HepG2 (cell line): ENCODE results near the gene CBY2. TPM values are rescaled to one million over a fixed set of nuclear protein-coding genes. Genes with fewer than 3 reads are reported as not detected.

Source experiments
- ATAC-seq: fragments of 200-7000 bp; cut with Tn5 transposase; 3 replicates; pipeline ENCODE4 v1.9.1; 2020; ENCODE audit warnings: mild to moderate bottlenecking, moderate library complexity
- BruUV-seq: library from RNA; stranded (reverse); fragments of 400-500 nt; replicated peaks from 2 replicates; lab custom pipeline; 2021; lab: Mats Ljungman, UMichigan
- CTCF ChIA-PET: fragments of 300-600 bp; formaldehyde crosslinking; extraction: SDS; loops from one replicate; lab custom pipeline; 2021; ENCODE audit warnings: low total read pairs, inconsistent platforms, low intra/inter-chr PET ratio; lab: Yijun Ruan, JAX
- POLR2A ChIA-PET: fragments of 350-600 bp; sonication (Branson Sonifier 250); formaldehyde crosslinking; loops from one replicate; lab custom pipeline; 2020; ENCODE audit warnings: antibody characterized with exemption, inconsistent platforms; lab: Yijun Ruan, JAX
- DNase-seq: peaks from one replicate; pipeline ENCODE4 v3.0.0-alpha.2; 2015; ENCODE audit warnings: low spot score
- FAIRE-seq: peaks from 3 replicates; lab custom pipeline; 2011; peaks lifted over from hg19 to GRCh38; lab: Jason Lieb, UNC
- H2AFZ ChIP-seq: one replicate; pipeline ENCODE4 v1.6.1; 2011; ENCODE audit warnings: low read length, inconsistent platforms
- H3K27ac ChIP-seq: fragments of 300-600 bp; 3 replicates; pipeline ENCODE4 v1.8.0; 2011; ENCODE audit warnings: mixed run types, mild to moderate bottlenecking, mixed read lengths, low read length, inconsistent platforms; ENCODE audit not compliant: insufficient read depth; ENCODE audit errors: extremely low read length
- H3K27me3 ChIP-seq, 2 experiments: fragments of 200-600 bp in 1 of 2; 2 replicates in 1 of 2; 3 replicates in 1 of 2; pipeline versions ENCODE4 v1.6.0 to v1.8.0; 2011; ENCODE audit warnings: low read length in 2 of 2, mild to moderate bottlenecking in 2 of 2, moderate library complexity in 2 of 2, inconsistent platforms in 1 of 2; ENCODE audit not compliant: insufficient read depth in 2 of 2, control insufficient read depth in 1 of 2
- H3K36me3 ChIP-seq, 2 experiments: fragments of 200-600 bp in 1 of 2; replicated peaks in 1 of 2; 2 replicates in 1 of 2; 3 replicates in 1 of 2; pipeline versions ENCODE4 v1.5.1 to v1.8.0; 2011; ENCODE audit warnings: low read length in 2 of 2, inconsistent platforms in 1 of 2; ENCODE audit not compliant: insufficient read depth in 2 of 2, control insufficient read depth in 1 of 2
- H3K4me1 ChIP-seq: 2 replicates; pipeline ENCODE4 v1.5.1; 2012; ENCODE audit warnings: low read length, inconsistent platforms; ENCODE audit not compliant: insufficient read depth
- H3K4me2 ChIP-seq: 2 replicates; pipeline ENCODE4 v1.6.0; 2011; ENCODE audit warnings: low read depth, low read length, inconsistent platforms
- H3K4me3 ChIP-seq, 3 experiments: fragments of 200-600 bp in 1 of 3; sonication (generic), shearing (Covaris generic) in 1 of 3; replicated peaks in 1 of 3; 2 replicates each; pipeline ENCODE4 v1.5.1; 2011 to 2016; ENCODE audit warnings: low read length in 3 of 3, inconsistent platforms in 2 of 3, low read depth in 2 of 3, mild to moderate bottlenecking in 2 of 3, control low read depth in 1 of 3, mixed read lengths in 1 of 3; ENCODE audit not compliant: insufficient read depth in 1 of 3
- H3K79me2 ChIP-seq: one replicate; pipeline ENCODE4 v1.6.1; 2011; ENCODE audit warnings: low read length, inconsistent platforms; ENCODE audit not compliant: insufficient read depth
- H3K9ac ChIP-seq: 2 replicates; pipeline ENCODE4 v1.6.0; 2011; ENCODE audit warnings: mild to moderate bottlenecking, low read depth, low read length, inconsistent platforms; ENCODE audit not compliant: insufficient read depth
- H3K9me3 ChIP-seq: 2 replicates; pipeline ENCODE4 v1.5.1; 2012; ENCODE audit warnings: mild to moderate bottlenecking, low read length
- H4K20me1 ChIP-seq: 2 replicates; pipeline ENCODE4 v1.6.0; 2011; ENCODE audit warnings: inconsistent platforms, mild to moderate bottlenecking, low read length, moderate library complexity; ENCODE audit not compliant: insufficient read depth
- FIP1L1 ChIP-seq: fragments of 200-400 bp; formaldehyde crosslinking; IDR thresholded peaks from 2 replicates; pipeline ENCODE4 v1.6.1; 2018; ENCODE audit warnings: low read depth, mild to moderate bottlenecking, low read length, moderate library complexity, borderline replicate concordance; ENCODE audit not compliant: insufficient read depth
- HOXA3 ChIP-seq: sonication (generic); formaldehyde crosslinking; IDR thresholded peaks from 2 replicates; pipeline ENCODE4 v1.5.0; 2020; ENCODE audit warnings: missing genetic modification reagents
- MAFF ChIP-seq: IDR thresholded peaks from 2 replicates; pipeline ENCODE4 v1.6.1; 2011; ENCODE audit warnings: low read depth, low read length, improper control_type of control experiment
- MAFK ChIP-seq, 2 experiments: IDR thresholded peaks in 1 of 2; conservative IDR thresholded peaks in 1 of 2; 2 replicates each; pipeline ENCODE4 v1.6.1; 2011; ENCODE audit warnings: improper control_type of control experiment in 2 of 2, low read length in 2 of 2
- SMARCE1 ChIP-seq: fragments of 450-650 bp; IDR thresholded peaks from 2 replicates; pipeline ENCODE4 v1.6.1; 2017; ENCODE audit warnings: borderline replicate concordance
- ZNF230 ChIP-seq: sonication (generic); formaldehyde crosslinking; IDR thresholded peaks from 2 replicates; pipeline ENCODE4 v1.4.0; 2020; ENCODE audit warnings: mild to moderate bottlenecking, missing genetic modification reagents
- ZNF749 ChIP-seq: sonication (generic); formaldehyde crosslinking; IDR thresholded peaks from 2 replicates; pipeline ENCODE4 v1.8.0; 2022; ENCODE audit warnings: mild to moderate bottlenecking, missing genetic modification reagents, moderate library complexity, borderline replicate concordance
- ZNF781 ChIP-seq: sonication (generic); formaldehyde crosslinking; IDR thresholded peaks from 2 replicates; pipeline ENCODE4 v1.5.1; 2020; ENCODE audit warnings: borderline replicate concordance, mild to moderate bottlenecking, missing genetic modification reagents; ENCODE audit errors: not compliant biosample characterization
- WGBS: methylation state at CpG from one replicate; pipeline ENCODE4 v1.1.6; 2017; ENCODE audit warnings: low lambda C conversion rate; 5-methylcytosine and 5-hydroxymethylcytosine counted together
- in situ Hi-C: cut with HindIII; loops from 2 replicates; pipeline ENCODE4 v1.10.0; 2017; ENCODE audit warnings: low pct_unique_long_range_greater_than_20kb; ENCODE audit not compliant: extremely low pct_ligation_motif_present
- intact Hi-C: fragments of 100-400 bp; cut with micrococcal nuclease; formaldehyde crosslinking; loops from one replicate; pipeline ENCODE4 v1.10.0; 2022; ENCODE audit not compliant: unreplicated experiment
- polyA plus RNA-seq, 8 experiments: library from polyadenylated mRNA; depleted of rRNA in 3 of 8; stranded (reverse) in 7 of 8; unstranded in 1 of 8; fragments of >200 nt; fragmentation: Illumina TruSeq in 4 of 8; extraction: Trizol in 4 of 8; gene quantifications; 2 replicates each; pipeline versions ENCODE4 v1.2.1 to v1.2.3, GENCODE V29; 2011 to 2016; ENCODE audit warnings: low read depth in 4 of 8, missing spikeins in 1 of 8, mixed read lengths in 1 of 8; ENCODE audit not compliant: insufficient read depth in 1 of 8
- total RNA-seq, 5 experiments: library from RNA; depleted of rRNA; stranded (reverse); fragments of >200 nt; fragmentation: Illumina TruSeq; extraction: Trizol; gene quantifications; 2 replicates each; pipeline ENCODE4 v1.2.3, GENCODE V29; 2016; ENCODE audit warnings: low read depth in 1 of 5
- TF ChIP-seq, protein P1 (sequence below), 2 experiments: sonication (generic) in 1 of 2; formaldehyde crosslinking in 1 of 2; IDR thresholded peaks; 2 replicates each; pipeline versions ENCODE4 v1.4.0 to v1.6.1; 2018 to 2020; ENCODE audit warnings: missing genetic modification reagents in 2 of 2, borderline replicate concordance in 1 of 2, low read depth in 1 of 2, mild to moderate bottlenecking in 1 of 2, missing biosample characterization in 1 of 2
- TF ChIP-seq, protein P2 (sequence below): IDR thresholded peaks from 2 replicates; pipeline ENCODE4 v1.6.1; 2016; ENCODE audit warnings: control low read depth
- TF ChIP-seq, protein P3 (sequence below): IDR thresholded peaks from 2 replicates; pipeline ENCODE4 v1.6.1; 2016; ENCODE audit warnings: mild to moderate bottlenecking, missing biosample characterization, missing genetic modification reagents
- TF ChIP-seq, protein P4 (sequence below): IDR thresholded peaks from 2 replicates; pipeline ENCODE4 v1.6.1; 2016

The CBY2 gene
- total and polyA plus RNA-seq, 2 of the 13 experiments (the other 11 are each of a cell fraction or from before 2014, with no cell fraction given): not detected

DNA sequence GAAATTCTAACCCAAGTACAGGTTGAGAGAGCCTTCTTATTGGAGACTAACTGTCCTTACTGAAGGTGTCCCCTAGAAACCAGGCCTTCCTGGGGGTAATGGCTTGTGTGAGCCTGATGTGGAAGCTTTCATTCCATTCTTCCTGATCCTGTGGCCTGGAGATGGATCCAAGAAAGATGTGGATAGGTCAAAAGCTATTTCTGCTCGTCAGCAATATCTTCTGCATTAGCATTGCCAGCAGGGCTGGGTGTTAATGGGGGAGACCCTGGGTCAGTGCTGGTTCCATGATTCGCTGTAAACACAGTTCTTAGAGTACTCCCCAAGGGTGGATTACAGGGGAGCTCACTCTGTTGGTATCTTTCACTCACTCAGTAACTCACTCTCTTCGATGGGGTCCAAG lies 42.9 kb downstream of the CBY2 start:
- 0 out of 5 replicates have a peak, but pooled peaks cover 0 to 6% of the 10 kb centered on the region in 2 experiments for H3K27me3 ChIP-seq

DNA sequence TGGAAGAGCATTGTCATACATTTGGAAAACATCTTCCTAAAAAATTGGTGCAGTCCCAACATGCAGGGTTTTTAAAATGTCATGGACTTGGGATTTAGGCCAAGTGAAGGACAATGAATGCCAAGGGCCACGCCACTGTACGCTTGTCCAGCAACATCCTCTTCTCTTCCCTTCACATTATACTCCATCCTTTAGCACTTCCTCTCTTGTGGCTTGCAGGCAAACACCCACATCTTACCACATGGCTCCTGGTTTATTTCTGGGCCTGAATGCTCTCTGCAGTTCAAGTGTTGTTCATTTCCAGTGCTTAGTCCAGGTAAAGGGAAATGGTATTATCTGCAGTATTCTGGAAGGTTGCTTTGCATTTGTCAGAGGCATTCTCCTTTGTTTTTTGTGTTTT lies 45.0 kb downstream of the CBY2 start:
- no peak for FAIRE-seq
- no peak overlapping the region for H3K9ac ChIP-seq
- DNase-seq: no peak
- no peaks in the 10 kb centered on the region for H3K36me3 ChIP-seq
- ATAC-seq: no peak
- no peaks in the 10 kb centered on the region for H3K9me3 ChIP-seq
- H3K4me3 ChIP-seq: no peak overlapping the region
- H4K20me1 ChIP-seq: no peaks in the 10 kb centered on the region
- no peak overlapping the region for H2AFZ ChIP-seq
- intact Hi-C loops (no loop called here), in situ Hi-C loops (no loop called here)
- H3K27me3 ChIP-seq: 0 out of 5 replicates have a peak, but pooled peaks cover 0 to 6% of the 10 kb centered on the region in 2 experiments
- BruUV-seq: no TSS peak
- CTCF ChIA-PET: no interaction called here
- H3K4me2 ChIP-seq: no peak overlapping the region
- H3K79me2 ChIP-seq: no peaks in the 10 kb centered on the region
- no peak overlapping the region for H3K27ac ChIP-seq
- H3K4me1 ChIP-seq: peaks cover 6% of the 10 kb centered on the region
- WGBS: 48% methylated on average over 2 of the region's 2 CpGs
- POLR2A ChIA-PET: no interaction called here
- TF ChIP-seq ZNF749 (CRISPR knock-in tag) (no peak), ZNF230 (no peak), FIP1L1 (no peak)
- TF ChIP-seq, protein P1, sequence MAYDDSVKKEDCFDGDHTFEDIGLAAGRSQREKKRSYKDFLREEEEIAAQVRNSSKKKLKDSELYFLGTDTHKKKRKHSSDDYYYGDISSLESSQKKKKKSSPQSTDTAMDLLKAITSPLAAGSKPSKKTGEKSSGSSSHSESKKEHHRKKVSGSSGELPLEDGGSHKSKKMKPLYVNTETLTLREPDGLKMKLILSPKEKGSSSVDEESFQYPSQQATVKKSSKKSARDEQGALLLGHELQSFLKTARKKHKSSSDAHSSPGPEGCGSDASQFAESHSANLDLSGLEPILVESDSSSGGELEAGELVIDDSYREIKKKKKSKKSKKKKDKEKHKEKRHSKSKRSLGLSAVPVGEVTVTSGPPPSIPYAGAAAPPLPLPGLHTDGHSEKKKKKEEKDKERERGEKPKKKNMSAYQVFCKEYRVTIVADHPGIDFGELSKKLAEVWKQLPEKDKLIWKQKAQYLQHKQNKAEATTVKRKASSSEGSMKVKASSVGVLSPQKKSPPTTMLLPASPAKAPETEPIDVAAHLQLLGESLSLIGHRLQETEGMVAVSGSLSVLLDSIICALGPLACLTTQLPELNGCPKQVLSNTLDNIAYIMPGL (CRISPR knock-in tag; IDR thresholded peaks at IDR 0.05; ENCODE audit: borderline replicate concordance in 1 of 2, low read depth in 1 of 2): no peak
- TF ChIP-seq, protein P2, sequence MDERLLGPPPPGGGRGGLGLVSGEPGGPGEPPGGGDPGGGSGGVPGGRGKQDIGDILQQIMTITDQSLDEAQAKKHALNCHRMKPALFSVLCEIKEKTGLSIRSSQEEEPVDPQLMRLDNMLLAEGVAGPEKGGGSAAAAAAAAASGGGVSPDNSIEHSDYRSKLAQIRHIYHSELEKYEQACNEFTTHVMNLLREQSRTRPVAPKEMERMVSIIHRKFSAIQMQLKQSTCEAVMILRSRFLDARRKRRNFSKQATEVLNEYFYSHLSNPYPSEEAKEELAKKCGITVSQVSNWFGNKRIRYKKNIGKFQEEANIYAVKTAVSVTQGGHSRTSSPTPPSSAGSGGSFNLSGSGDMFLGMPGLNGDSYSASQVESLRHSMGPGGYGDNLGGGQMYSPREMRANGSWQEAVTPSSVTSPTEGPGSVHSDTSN: no peak

More for the DNA sequence above, 42.9 kb downstream of the CBY2 start:
- Histone ChIP-seq H4K20me1 (no peaks in the 10 kb centered on the region), H3K36me3 (no peaks in the 10 kb centered on the region), H3K9ac (no peak overlapping the region), H3K4me3 (no peak overlapping the region), H3K9me3 (no peaks in the 10 kb centered on the region), H3K4me1 (no peaks in the 10 kb centered on the region), H3K79me2 (no peaks in the 10 kb centered on the region), H3K27ac (no peak overlapping the region), H2AFZ (no peak overlapping the region), H3K4me2 (no peak overlapping the region)
- no peak for ATAC-seq
- 20% methylated on average over 2 of the region's 3 CpGs for WGBS
- DNase-seq: no peak
- BruUV-seq: no TSS peak
- in situ Hi-C loops (no loop called here), intact Hi-C loops (no loop called here)
- POLR2A ChIA-PET: no interaction called here
- TF ChIP-seq ZNF781 (CRISPR knock-in tag): no peak
- 0 out of 2 replicates have a peak, but pooled peaks have one; percentile 14 for TF ChIP-seq MAFF
- TF ChIP-seq, protein P3, sequence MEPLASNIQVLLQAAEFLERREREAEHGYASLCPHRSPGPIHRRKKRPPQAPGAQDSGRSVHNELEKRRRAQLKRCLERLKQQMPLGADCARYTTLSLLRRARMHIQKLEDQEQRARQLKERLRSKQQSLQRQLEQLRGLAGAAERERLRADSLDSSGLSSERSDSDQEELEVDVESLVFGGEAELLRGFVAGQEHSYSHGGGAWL (CRISPR knock-in tag): no peak
- peak; percentile 51 to 60; a peak in 3 of 4 replicates for TF ChIP-seq MAFK (conservative IDR thresholded peaks at IDR 0.05 in 1 of 2, IDR thresholded peaks at IDR 0.05 in 1 of 2; ENCODE audit: low read length in 2 of 2)
- no peak for TF ChIP-seq SMARCE1
- TF ChIP-seq, protein P4, sequence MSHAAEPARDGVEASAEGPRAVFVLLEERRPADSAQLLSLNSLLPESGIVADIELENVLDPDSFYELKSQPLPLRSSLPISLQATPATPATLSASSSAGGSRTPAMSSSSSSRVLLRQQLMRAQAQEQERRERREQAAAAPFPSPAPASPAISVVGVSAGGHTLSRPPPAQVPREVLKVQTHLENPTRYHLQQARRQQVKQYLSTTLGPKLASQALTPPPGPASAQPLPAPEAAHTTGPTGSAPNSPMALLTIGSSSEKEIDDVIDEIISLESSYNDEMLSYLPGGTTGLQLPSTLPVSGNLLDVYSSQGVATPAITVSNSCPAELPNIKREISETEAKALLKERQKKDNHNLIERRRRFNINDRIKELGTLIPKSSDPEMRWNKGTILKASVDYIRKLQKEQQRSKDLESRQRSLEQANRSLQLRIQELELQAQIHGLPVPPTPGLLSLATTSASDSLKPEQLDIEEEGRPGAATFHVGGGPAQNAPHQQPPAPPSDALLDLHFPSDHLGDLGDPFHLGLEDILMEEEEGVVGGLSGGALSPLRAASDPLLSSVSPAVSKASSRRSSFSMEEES (CRISPR knock-in tag): no peak
- TF ChIP-seq HOXA3 (CRISPR knock-in tag): no peak
- FAIRE-seq: no peak
- CTCF ChIA-PET: no interaction called here
